GM12801 (cell line): ENCODE measurements around the gene GRAMD1B.

Experiments
- CTCF ChIP-seq: IDR thresholded peaks from one replicate; pipeline ENCODE4 v1.5.1; 2011; ENCODE audit warnings: control low read depth; ENCODE audit not compliant: insufficient read length; ENCODE audit errors: extremely low read depth

Gene GRAMD1B

GRCh38 chr11:123665306-123665705, 235.2 kb downstream of the GRAMD1B start:
- TF ChIP-seq CTCF, result no peak

GRCh38 chr11:123670081-123670480, 240.0 kb downstream of the GRAMD1B start:
- TF ChIP-seq CTCF, result no peak

- no peak for TF ChIP-seq CTCF
Observed at GRCh38 chr11:123671534-123671933, 241.5 kb downstream of the GRAMD1B start.

GRCh38 chr11:123672568-123672967, 242.5 kb downstream of the GRAMD1B start:
- no peak for TF ChIP-seq CTCF

GRCh38 chr11:123674297-123674696, 244.2 kb downstream of the GRAMD1B start:
- TF ChIP-seq CTCF, result no peak
